GM23338 (cell line): ENCODE measurements around the gene TMEM120B. TPM values are rescaled to one million over a fixed set of nuclear protein-coding genes. Genes with fewer than 3 reads are reported as not detected.

Experiments
- ATAC-seq: fragments of 200-7000 bp; cut with Tn5 transposase; 3 replicates; pipeline ENCODE4 v1.9.1; 2020
- DNase-seq: peaks from one replicate; pipeline ENCODE4 v3.0.0-alpha.2; 2015; ENCODE audit warnings: low spot score
- H2AFZ ChIP-seq: fragments of 200-600 bp; sonication (generic); 2 replicates; pipeline ENCODE4 v1.8.0; 2016; ENCODE audit warnings: antibody characterized with exemption, mild to moderate bottlenecking, moderate library complexity
- H3F3A ChIP-seq: fragments of 200-600 bp; sonication (generic); replicated peaks from 2 replicates; pipeline ENCODE4 v1.8.0; 2017; ENCODE audit warnings: antibody characterized with exemption, mixed run types, low read depth
- H3K27ac ChIP-seq: fragments of 200-600 bp; sonication (generic); 2 replicates; pipeline ENCODE4 v1.6.1; 2016; ENCODE audit warnings: low read depth
- H3K27me3 ChIP-seq: fragments of 200-600 bp; sonication (generic); 2 replicates; pipeline ENCODE4 v1.8.0; 2016; ENCODE audit warnings: mild to moderate bottlenecking, mixed run types, moderate library complexity; ENCODE audit not compliant: insufficient read depth
- H3K36me3 ChIP-seq: fragments of 200-600 bp; sonication (generic); 2 replicates; pipeline ENCODE4 v1.8.0; 2016; ENCODE audit warnings: mild to moderate bottlenecking; ENCODE audit not compliant: insufficient read depth
- H3K4me1 ChIP-seq: fragments of 200-600 bp; sonication (generic); 2 replicates; pipeline ENCODE4 v1.8.0; 2016; ENCODE audit warnings: mild to moderate bottlenecking, moderate library complexity; ENCODE audit not compliant: insufficient read depth
- H3K4me2 ChIP-seq: fragments of 200-600 bp; sonication (generic); 2 replicates; pipeline ENCODE4 v1.7.1; 2017; ENCODE audit warnings: mixed run types
- H3K4me3 ChIP-seq: fragments of 200-600 bp; sonication (generic); 2 replicates; pipeline ENCODE4 v1.6.1; 2016; ENCODE audit warnings: mixed run types
- H3K79me2 ChIP-seq: fragments of 200-600 bp; sonication (generic); replicated peaks from 2 replicates; pipeline ENCODE4 v1.8.0; 2017; ENCODE audit warnings: mild to moderate bottlenecking; ENCODE audit not compliant: insufficient read depth
- H3K9me2 ChIP-seq: fragments of 200-600 bp; sonication (generic); 2 replicates; pipeline ENCODE4 v1.8.0; 2017; ENCODE audit not compliant: insufficient read depth
- H4K20me1 ChIP-seq: fragments of 200-600 bp; sonication (generic); replicated peaks from 2 replicates; pipeline ENCODE4 v1.8.0; 2017; ENCODE audit warnings: mild to moderate bottlenecking; ENCODE audit not compliant: insufficient read depth
- H3K27ac Mint-ChIP-seq: 2 replicates; pipeline ENCODE4 v1.8.0; 2020; ENCODE audit warnings: inconsistent platforms, mild to moderate bottlenecking, moderate library complexity, mixed read lengths
- H3K27me3 Mint-ChIP-seq: 3 replicates; pipeline ENCODE4 v1.8.0; 2022; ENCODE audit warnings: low read depth, mild to moderate bottlenecking, moderate library complexity, mixed read lengths, inconsistent platforms; ENCODE audit not compliant: insufficient read depth, poor library complexity
- H3K36me3 Mint-ChIP-seq: 3 replicates; pipeline ENCODE4 v1.8.0; 2021; ENCODE audit warnings: low read depth, mild to moderate bottlenecking, inconsistent platforms, moderate library complexity, mixed read lengths
- H3K4me1 Mint-ChIP-seq: 3 replicates; pipeline ENCODE4 v1.8.0; 2020; ENCODE audit warnings: mild to moderate bottlenecking, inconsistent platforms, mixed read lengths
- H3K4me3 Mint-ChIP-seq: 3 replicates; pipeline ENCODE4 v1.8.0; 2021; ENCODE audit warnings: moderate library complexity, mild to moderate bottlenecking, inconsistent platforms, mixed read lengths
- H3K9me3 Mint-ChIP-seq: 3 replicates; pipeline ENCODE4 v1.8.0; 2020; ENCODE audit warnings: moderate library complexity, mild to moderate bottlenecking, inconsistent platforms, mixed read lengths
- CREB1 ChIP-seq: fragments of 250-450 bp; sonication (Bioruptor Pico); IDR thresholded peaks from 2 replicates; pipeline ENCODE4 v1.5.0; 2020; ENCODE audit warnings: low read depth, mild to moderate bottlenecking, moderate library complexity
- EZH2phosphoT487 ChIP-seq: fragments of 200-600 bp; sonication (generic); IDR thresholded peaks from one replicate; pipeline ENCODE4 v1.8.1; 2018; ENCODE audit warnings: antibody characterized with exemption; ENCODE audit not compliant: unreplicated experiment
- JUNB ChIP-seq: IDR thresholded peaks from one replicate; pipeline ENCODE4 v1.6.1; 2016; ENCODE audit warnings: antibody characterized with exemption; ENCODE audit not compliant: unreplicated experiment
- POLR2AphosphoS5 ChIP-seq: IDR thresholded peaks from 2 replicates; pipeline ENCODE4 v1.6.1; 2016; ENCODE audit warnings: antibody characterized with exemption, low read depth
- STAT1 ChIP-seq: IDR thresholded peaks from one replicate; pipeline ENCODE4 v1.6.1; 2016; ENCODE audit warnings: antibody characterized with exemption; ENCODE audit not compliant: unreplicated experiment
- ZNF331 ChIP-seq: fragments of 250-450 bp; sonication (Bioruptor Pico); IDR thresholded peaks from 2 replicates; pipeline ENCODE4 v1.5.0; 2020; ENCODE audit warnings: low read depth, mild to moderate bottlenecking, moderate library complexity
- ZNF462 ChIP-seq: fragments of 250-450 bp; sonication (Bioruptor Pico); IDR thresholded peaks from 2 replicates; pipeline ENCODE4 v1.5.0; 2020; ENCODE audit warnings: mild to moderate bottlenecking, moderate library complexity
- polyA plus RNA-seq: library from polyadenylated mRNA; unstranded; fragments of >200 nt; fragmentation: Nextera tagmentation; extraction: Ambion mirVana; gene quantifications from 2 replicates; pipeline ENCODE4 v1.2.1, GENCODE V29; 2016
- total RNA-seq: library from RNA; depleted of rRNA; stranded (reverse); fragments of >200 nt; shearing (Covaris generic); gene quantifications from 2 replicates; pipeline ENCODE4 v1.2.3, GENCODE V29; 2014
- TF ChIP-seq, protein P1 (sequence below), 2 experiments: fragments of 200-600 bp in 1 of 2; sonication (generic) in 1 of 2; conservative IDR thresholded peaks; 2 replicates each; pipeline versions ENCODE4 v1.5.1 to v1.6.1; 2016 to 2017; ENCODE audit warnings: antibody characterized with exemption in 2 of 2, low read depth in 2 of 2, mild to moderate bottlenecking in 2 of 2, moderate library complexity in 1 of 2

Gene TMEM120B
- total and polyA plus RNA-seq, 2 experiments from 2014 or later: 15.0 to 36.0 TPM

DNA sequence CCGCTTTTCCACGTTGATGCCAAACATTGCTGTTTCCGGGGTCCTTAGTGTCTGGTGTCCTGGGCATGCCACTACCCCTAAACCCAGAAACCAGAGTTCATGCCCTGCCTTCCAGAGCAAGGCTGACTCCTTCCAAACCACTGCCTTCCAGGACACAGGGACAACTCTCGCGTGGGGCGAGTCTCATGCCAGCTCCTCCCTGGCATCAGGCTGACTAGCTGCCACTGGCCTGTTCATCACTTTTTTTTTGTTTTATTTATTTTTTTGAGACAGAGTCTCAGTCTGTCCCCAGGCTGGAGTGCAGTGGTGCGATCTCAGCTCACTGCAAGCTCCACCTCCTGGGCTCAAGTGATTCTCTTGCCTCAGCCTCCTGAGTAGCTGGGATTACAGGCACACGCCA, 96.1 kb downstream of the TMEM120B start:
- TF ChIP-seq, protein P1, sequence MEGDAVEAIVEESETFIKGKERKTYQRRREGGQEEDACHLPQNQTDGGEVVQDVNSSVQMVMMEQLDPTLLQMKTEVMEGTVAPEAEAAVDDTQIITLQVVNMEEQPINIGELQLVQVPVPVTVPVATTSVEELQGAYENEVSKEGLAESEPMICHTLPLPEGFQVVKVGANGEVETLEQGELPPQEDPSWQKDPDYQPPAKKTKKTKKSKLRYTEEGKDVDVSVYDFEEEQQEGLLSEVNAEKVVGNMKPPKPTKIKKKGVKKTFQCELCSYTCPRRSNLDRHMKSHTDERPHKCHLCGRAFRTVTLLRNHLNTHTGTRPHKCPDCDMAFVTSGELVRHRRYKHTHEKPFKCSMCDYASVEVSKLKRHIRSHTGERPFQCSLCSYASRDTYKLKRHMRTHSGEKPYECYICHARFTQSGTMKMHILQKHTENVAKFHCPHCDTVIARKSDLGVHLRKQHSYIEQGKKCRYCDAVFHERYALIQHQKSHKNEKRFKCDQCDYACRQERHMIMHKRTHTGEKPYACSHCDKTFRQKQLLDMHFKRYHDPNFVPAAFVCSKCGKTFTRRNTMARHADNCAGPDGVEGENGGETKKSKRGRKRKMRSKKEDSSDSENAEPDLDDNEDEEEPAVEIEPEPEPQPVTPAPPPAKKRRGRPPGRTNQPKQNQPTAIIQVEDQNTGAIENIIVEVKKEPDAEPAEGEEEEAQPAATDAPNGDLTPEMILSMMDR (conservative IDR thresholded peaks at IDR 0.05; ENCODE audit: low read depth in 2 of 2): no peak
- TF ChIP-seq ZNF331 (CRISPR knock-in tag): no peak
- no peak for TF ChIP-seq ZNF462 (CRISPR knock-in tag)
- no peak for TF ChIP-seq CREB1
- no peak for TF ChIP-seq STAT1
- no peak for TF ChIP-seq JUNB
- no peak for TF ChIP-seq POLR2AphosphoS5
- TF ChIP-seq EZH2phosphoT487: no peak
- Histone ChIP-seq H3K9me2 (no peaks in the 10 kb centered on the region), H3K36me3 (no peaks in the 10 kb centered on the region), H3K4me3 (no peak overlapping the region), H4K20me1 (peaks cover 13% of the 10 kb centered on the region; the same call in 1 of the 2 replicates), H3K27me3 (no peaks in the 10 kb centered on the region), H3K27ac (no peak overlapping the region), H3K4me1 (peaks cover 39% of the 10 kb centered on the region), H3K79me2 (peaks cover 66% of the 10 kb centered on the region), H3K4me2 (no peak overlapping the region), H3F3A (peaks cover 11% of the 10 kb centered on the region), H2AFZ (no peak overlapping the region)
- Mint-ChIP-seq H3K27me3 (peaks cover 24% of the 10 kb centered on the region), H3K4me3 (no peak overlapping the region), H3K27ac (no peak overlapping the region), H3K4me1 (peaks cover 44% of the 10 kb centered on the region), H3K9me3 (no peaks in the 10 kb centered on the region), H3K36me3 (peaks cover 45% of the 10 kb centered on the region)
- ATAC-seq (no peak), DNase-seq (no peak)
